HG02798 (cell line): ENCODE measurements around the gene AGT.
"Not testable (repeated sequence)": the region's sequence is repeated elsewhere in the genome, so short reads cannot be mapped to it uniquely, and the experiment has no call there.

Experiments used
- ATAC-seq: cut with Tn5 transposase; IDR thresholded peaks from one replicate; pipeline ENCODE4 v1.9.1; 2021; ENCODE audit warnings: mild to moderate bottlenecking; ENCODE audit not compliant: unreplicated experiment, poor library complexity

AGT gene

GRCh38 chr1:230745071-230745470 is 31.1 kb upstream of the AGT start:
- ATAC-seq: no peak

- no peak for ATAC-seq
Measured at GRCh38 chr1:230744382-230744781, 30.5 kb upstream of the AGT start.

GRCh38 chr1:230743899-230744298 is 30.0 kb upstream of the AGT start:
- ATAC-seq: no peak

GRCh38 chr1:230739564-230740290 is 25.8 kb upstream of the AGT start:
- ATAC-seq: no peak

- ATAC-seq: no peak
Measured at GRCh38 chr1:230737622-230738262, 23.8 kb upstream of the AGT start.

GRCh38 chr1:230735447-230735846 is 21.5 kb upstream of the AGT start:
- no peak for ATAC-seq

GRCh38 chr1:230730977-230731376 is 17.1 kb upstream of the AGT start:
- ATAC-seq: no peak

- no peak for ATAC-seq
Measured at GRCh38 chr1:230728710-230729392, 14.9 kb upstream of the AGT start.

- ATAC-seq: no peak
Measured at GRCh38 chr1:230725256-230726012, 11.5 kb upstream of the AGT start.

GRCh38 chr1:230721849-230722522 is 8.1 kb upstream of the AGT start:
- not testable (repeated sequence) for ATAC-seq

GRCh38 chr1:230717251-230717650 is 3.3 kb upstream of the AGT start:
- ATAC-seq: no peak

GRCh38 chr1:230716453-230716852 is 2.5 kb upstream of the AGT start:
- not testable (repeated sequence) for ATAC-seq

GRCh38 chr1:230715510-230715909 is 1.6 kb upstream of the AGT start:
- no peak for ATAC-seq

- no peak for ATAC-seq
Measured at GRCh38 chr1:230713547-230713914, 391 bp downstream of the AGT start.

- ATAC-seq: no peak
Measured at GRCh38 chr1:230713138-230713537, 784 bp downstream of the AGT start.

- ATAC-seq: no peak
Measured at GRCh38 chr1:230712470-230712942, 1.4 kb downstream of the AGT start.

- no peak for ATAC-seq
Measured at GRCh38 chr1:230711245-230711644, 2.7 kb downstream of the AGT start.

- no peak for ATAC-seq
Measured at GRCh38 chr1:230710543-230710904, 3.4 kb downstream of the AGT start.

- ATAC-seq: no peak
Measured at GRCh38 chr1:230709619-230710542, 4.0 kb downstream of the AGT start.
